KOPT-K1 (cell line): ENCODE measurements around the gene DDX25.
A peak's percentile ranks its signal among the peaks of the same experiment; 100 is the strongest.
"Not testable (repeated sequence)": the region's sequence is repeated elsewhere in the genome, so short reads cannot be mapped to it uniquely, and the experiment has no call there.

Experiments
- H3K27ac ChIP-seq: fragments of 200-600 bp; sonication (generic); 2 replicates; pipeline ENCODE4 v1.5.1; 2016; ENCODE audit warnings: antibody characterized with exemption, mild to moderate bottlenecking, low read depth, low read length; ENCODE audit not compliant: poor library complexity, severe bottlenecking
- H3K36me3 ChIP-seq: fragments of 200-600 bp; sonication (generic); 2 replicates; pipeline ENCODE4 v1.5.1; 2017; ENCODE audit warnings: antibody characterized with exemption, mild to moderate bottlenecking, low read length, moderate library complexity; ENCODE audit not compliant: insufficient read depth
- H3K9me3 ChIP-seq: fragments of 200-600 bp; sonication (generic); 2 replicates; pipeline ENCODE4 v1.5.1; 2017; ENCODE audit warnings: antibody characterized with exemption, low read length, mild to moderate bottlenecking; ENCODE audit not compliant: insufficient read depth, poor library complexity, severe bottlenecking

DDX25 gene

GRCh38 chr11:125890447-125891100, 13.7 kb upstream of the DDX25 start:
- H3K36me3 ChIP-seq: peaks cover 42% of the 10 kb centered on the region
- H3K9me3 ChIP-seq: peaks cover 5% of the 10 kb centered on the region
- H3K27ac ChIP-seq: no peak overlapping the region

- no peaks in the 10 kb centered on the region for H3K9me3 ChIP-seq
- H3K36me3 ChIP-seq: peaks cover 56% of the 10 kb centered on the region
- H3K27ac ChIP-seq: no peak overlapping the region
Observed at GRCh38 chr11:125892071-125892470, 12.2 kb upstream of the DDX25 start.

GRCh38 chr11:125892994-125893393, 11.3 kb upstream of the DDX25 start:
- peaks cover 61% of the 10 kb centered on the region for H3K36me3 ChIP-seq
- H3K9me3 ChIP-seq: no peaks in the 10 kb centered on the region
- no peak overlapping the region for H3K27ac ChIP-seq

GRCh38 chr11:125901872-125902271, 2.4 kb upstream of the DDX25 start:
- Histone ChIP-seq H3K36me3 (peaks cover 30% of the 10 kb centered on the region), H3K9me3 (no peaks in the 10 kb centered on the region), H3K27ac (no peak overlapping the region)

- Histone ChIP-seq H3K36me3 (peaks cover 29% of the 10 kb centered on the region), H3K27ac (peak overlapping the region; percentile 49), H3K9me3 (no peaks in the 10 kb centered on the region)
Observed at GRCh38 chr11:125902277-125902926, 1.9 kb upstream of the DDX25 start.

- Histone ChIP-seq H3K36me3 (peaks cover 23% of the 10 kb centered on the region), H3K9me3 (no peaks in the 10 kb centered on the region), H3K27ac (peak within 1 kb of the TSS; percentile 49)
Observed at GRCh38 chr11:125902927-125903710, 1.2 kb upstream of the DDX25 start, which contains the start of gene PUS3. PUS3 (minus strand) TSS chr11:125903206; CDS start chr11:125896284, 6,922 bp downstream.

- Histone ChIP-seq H3K9me3 (no peaks in the 10 kb centered on the region), H3K36me3 (peaks cover 9% of the 10 kb centered on the region)
Observed at GRCh38 chr11:125904678-125905077, 370 bp downstream of the DDX25 start.

GRCh38 chr11:125910226-125910849, 6.0 kb downstream of the DDX25 start:
- H3K9me3 ChIP-seq: no peaks in the 10 kb centered on the region
- H3K36me3 ChIP-seq: no peaks in the 10 kb centered on the region
- H3K27ac ChIP-seq: no peak overlapping the region

More at GRCh38 chr11:125904678-125905077, 370 bp downstream of the DDX25 start:
- no peak overlapping the region for H3K27ac ChIP-seq

- H3K36me3 ChIP-seq, H3K9me3 ChIP-seq, H3K27ac ChIP-seq: not testable (repeated sequence)
Observed at GRCh38 chr11:125914601-125915000, 10.3 kb downstream of the DDX25 start.

- H3K36me3 ChIP-seq: no peaks in the 10 kb centered on the region
- no peaks in the 10 kb centered on the region for H3K9me3 ChIP-seq
- no peak overlapping the region for H3K27ac ChIP-seq
Observed at GRCh38 chr11:125916683-125917347, 12.5 kb downstream of the DDX25 start.

GRCh38 chr11:125918140-125918840, 14.0 kb downstream of the DDX25 start:
- Histone ChIP-seq H3K27ac (no peak overlapping the region), H3K36me3 (no peaks in the 10 kb centered on the region), H3K9me3 (no peaks in the 10 kb centered on the region)

- no peaks in the 10 kb centered on the region for H3K9me3 ChIP-seq
- no peak overlapping the region for H3K27ac ChIP-seq
- no peaks in the 10 kb centered on the region for H3K36me3 ChIP-seq
Observed at GRCh38 chr11:125921042-125921441, 16.7 kb downstream of the DDX25 start.

- Histone ChIP-seq H3K9me3 (no peaks in the 10 kb centered on the region), H3K36me3 (no peaks in the 10 kb centered on the region), H3K27ac (no peak overlapping the region)
Observed at GRCh38 chr11:125922156-125922555, 17.8 kb downstream of the DDX25 start.

GRCh38 chr11:125923012-125923579, 18.8 kb downstream of the DDX25 start:
- Histone ChIP-seq H3K9me3 (no peaks in the 10 kb centered on the region), H3K27ac (no peak overlapping the region), H3K36me3 (no peaks in the 10 kb centered on the region)
